Measurements from ENCODE around the gene GET3. TPM values are rescaled to one million over a fixed set of nuclear protein-coding genes. Genes with fewer than 3 reads are reported as not detected.

GET3 gene
- total RNA-seq, 1 experiment from 2014 or later: 53.8 TPM

- H3K27ac Mint-ChIP-seq (ENCODE audit: unreplicated experiment): no peak overlapping the region
- TF ChIP-seq CTCF (IDR thresholded peaks at IDR 0.05; ENCODE audit: unreplicated experiment): no peak
- CTCF ChIA-PET: interaction anchor here (1.0 kb wide), 1 partner anchor 11 kb away, joined by 3 read pairs; no protein-coding TSS in a partner anchor
- H3K27me3 Mint-ChIP-seq (ENCODE audit: unreplicated experiment): no peaks in the 10 kb centered on the region
- intact Hi-C loops (cut with micrococcal nuclease; ENCODE audit: unreplicated experiment): no loop called here
- peaks cover 8% of the 10 kb centered on the region for H3K4me1 Mint-ChIP-seq (ENCODE audit: low read depth, unreplicated experiment)
- peak; percentile 67 for DNase-seq
- no peak overlapping the region for H3K4me3 Mint-ChIP-seq (ENCODE audit: low read depth, unreplicated experiment)
- no TSS peak for BruUV-seq (replicated peaks)
- H3K9me3 Mint-ChIP-seq (ENCODE audit: low read depth, unreplicated experiment): no peaks in the 10 kb centered on the region
- H3K36me3 Mint-ChIP-seq (ENCODE audit: insufficient read depth, unreplicated experiment): peaks cover 23% of the 10 kb centered on the region
These were observed 45.4 kb downstream of the GET3 start for GRCh38 chr19:12782424-12783290.

GRCh38 chr19:12783291-12783848, 46.1 kb downstream of the GET3 start:
- Mint-ChIP-seq H3K36me3 (ENCODE audit: insufficient read depth, unreplicated experiment) (peaks cover 18% of the 10 kb centered on the region), H3K27ac (ENCODE audit: unreplicated experiment) (no peak overlapping the region), H3K4me3 (ENCODE audit: low read depth, unreplicated experiment) (no peak overlapping the region), H3K4me1 (ENCODE audit: low read depth, unreplicated experiment) (peaks cover 8% of the 10 kb centered on the region), H3K27me3 (ENCODE audit: unreplicated experiment) (no peaks in the 10 kb centered on the region), H3K9me3 (ENCODE audit: low read depth, unreplicated experiment) (no peaks in the 10 kb centered on the region)
- BruUV-seq (replicated peaks): no TSS peak
- DNase-seq: peak; percentile 14
- no peak for TF ChIP-seq CTCF (IDR thresholded peaks at IDR 0.05; ENCODE audit: unreplicated experiment)
- intact Hi-C loops (cut with micrococcal nuclease; ENCODE audit: unreplicated experiment): no loop called here
- CTCF ChIA-PET: interaction anchor here (1.0 kb wide), 1 partner anchor 10 kb away, joined by 3 read pairs; no protein-coding TSS in a partner anchor

GRCh38 chr19:12783849-12784393, 46.6 kb downstream of the GET3 start:
- Mint-ChIP-seq H3K4me3 (ENCODE audit: low read depth, unreplicated experiment) (no peak overlapping the region), H3K4me1 (ENCODE audit: low read depth, unreplicated experiment) (peaks cover 9% of the 10 kb centered on the region), H3K36me3 (ENCODE audit: insufficient read depth, unreplicated experiment) (peaks cover 20% of the 10 kb centered on the region), H3K27me3 (ENCODE audit: unreplicated experiment) (no peaks in the 10 kb centered on the region), H3K9me3 (ENCODE audit: low read depth, unreplicated experiment) (no peaks in the 10 kb centered on the region), H3K27ac (ENCODE audit: unreplicated experiment) (no peak overlapping the region)
- CTCF ChIA-PET: no interaction called here
- BruUV-seq (replicated peaks): no TSS peak
- intact Hi-C loops (cut with micrococcal nuclease; ENCODE audit: unreplicated experiment): no loop called here
- peak; percentile 78 for DNase-seq
- no peak for TF ChIP-seq CTCF (IDR thresholded peaks at IDR 0.05; ENCODE audit: unreplicated experiment)

GRCh38 chr19:12784394-12784870, 47.1 kb downstream of the GET3 start:
- H3K27me3 Mint-ChIP-seq (ENCODE audit: unreplicated experiment): no peaks in the 10 kb centered on the region
- no peak for TF ChIP-seq CTCF (IDR thresholded peaks at IDR 0.05; ENCODE audit: unreplicated experiment)
- TSS peak; percentile 24 for BruUV-seq (replicated peaks)
- H3K27ac Mint-ChIP-seq (ENCODE audit: unreplicated experiment): no peak overlapping the region
- H3K9me3 Mint-ChIP-seq (ENCODE audit: low read depth, unreplicated experiment): no peaks in the 10 kb centered on the region
- peaks cover 14% of the 10 kb centered on the region for H3K4me1 Mint-ChIP-seq (ENCODE audit: low read depth, unreplicated experiment)
- peaks cover 26% of the 10 kb centered on the region for H3K36me3 Mint-ChIP-seq (ENCODE audit: insufficient read depth, unreplicated experiment)
- no peak overlapping the region for H3K4me3 Mint-ChIP-seq (ENCODE audit: low read depth, unreplicated experiment)
- DNase-seq: peak; percentile 5
- intact Hi-C loops (cut with micrococcal nuclease; ENCODE audit: unreplicated experiment): no loop called here
- CTCF ChIA-PET: no interaction called here
